Heart right ventricle (tissue), 16 donors: ENCODE measurements around the gene BIRC6. TPM values are rescaled to one million over a fixed set of nuclear protein-coding genes. Genes with fewer than 3 reads are reported as not detected.
"Not testable (repeated sequence)": the region's sequence is repeated elsewhere in the genome, so short reads cannot be mapped to it uniquely, and the experiment has no call there.

Source experiments
- ATAC-seq, 8 donors: fragments of 200-7000 bp; cut with Tn5 transposase; one replicate each; pipeline ENCODE4 v1.9.1; 2020; ENCODE audit warnings: mild to moderate bottlenecking in 8 of 8, moderate library complexity in 8 of 8, moderate number of reproducible peaks in 1 of 8
- DNase-seq, 2 donors: peaks; one replicate each; pipeline ENCODE4 v3.0.0-alpha.2; 2020
- H3K27ac ChIP-seq, 10 donors: fragments of 200-600 bp; sonication (generic) in 2 of 10; one replicate each; pipeline versions ENCODE4 v1.5.0 to v1.8.0; 2020 to 2022; ENCODE audit warnings: mild to moderate bottlenecking in 3 of 10
- H3K27me3 ChIP-seq, 7 donors: fragments of 200-600 bp; one replicate each; pipeline ENCODE4 v1.8.0; 2021 to 2022; ENCODE audit warnings: mild to moderate bottlenecking in 2 of 7
- H3K36me3 ChIP-seq, 9 donors: fragments of 200-600 bp; sonication (generic) in 1 of 9; one replicate each; pipeline versions ENCODE4 v1.5.0 to v1.8.0; 2020 to 2022; ENCODE audit warnings: mild to moderate bottlenecking in 2 of 9
- H3K4me1 ChIP-seq, 9 donors: fragments of 200-600 bp; sonication (generic) in 1 of 9; one replicate each; pipeline versions ENCODE4 v1.5.0 to v1.8.0; 2020 to 2022; ENCODE audit warnings: mild to moderate bottlenecking in 4 of 9
- H3K4me3 ChIP-seq, 10 donors: fragments of 200-600 bp; sonication (generic) in 2 of 10; one replicate each; pipeline versions ENCODE4 v1.5.0 to v1.8.0; 2020 to 2022; ENCODE audit warnings: mild to moderate bottlenecking in 7 of 10, moderate library complexity in 2 of 10
- H3K9me3 ChIP-seq, 11 donors: fragments of 200-600 bp in 10 of 11; sonication (generic) in 2 of 11; one replicate each; pipeline versions ENCODE4 v1.5.0 to v1.8.0; 2013 to 2022; ENCODE audit warnings: mild to moderate bottlenecking in 2 of 11, control low read depth in 1 of 11, moderate library complexity in 1 of 11
- CTCF ChIP-seq, 9 donors: fragments of 200-600 bp; sonication (generic) in 2 of 9; IDR thresholded peaks; one replicate each; pipeline versions ENCODE4 v1.5.0 to v1.8.0; 2021 to 2022; ENCODE audit warnings: antibody characterized with exemption in 9 of 9, mild to moderate bottlenecking in 5 of 9, moderate library complexity in 1 of 9
- WGBS, 2 donors: extraction: QIAGEN DNeasy Blood & Tissue Kit; methylation state at CpG; one replicate each; pipeline ENCODE4 v1.1.7; 2013; ENCODE audit warnings: inconsistent platforms in 1 of 2; 5-methylcytosine and 5-hydroxymethylcytosine counted together
- intact Hi-C, 10 donors: fragments of 100-400 bp; cut with DNase I; formaldehyde crosslinking; loops; one replicate each; pipeline versions ENCODE4 v1.11.1 to v1.14.2; 2022
- polyA plus RNA-seq, 2 donors: library from polyadenylated mRNA; stranded (reverse); fragments of 200-250 nt; gene quantifications; one replicate each; pipeline ENCODE4 v1.2.3, GENCODE V29; 2013
- total RNA-seq, 10 donors: library from RNA; stranded (reverse); fragmentation: NEBNext Ultra II Directional in 3 of 10; extraction: Animal tissue kit (Norgen Biotek cat#: 25700) in 3 of 10; gene quantifications; one replicate each; pipeline versions ENCODE4 v1.2.1 to v1.2.4, GENCODE V29; 2021 to 2023
- donor health status: Arrhythmogenic right ventricular cardiomyopathy.
- donor health status: ischemic (EF 13 %, LVEDD 7.1; RV severe dilation, severe dysfunction).
- donor health status: healthy with polysubstance abuse.
- donor health status: DM: no; HTN: yes; CAD: no.
- donor health status: DM: no; HTN: no; CAD: no.
- donor health status: ischemic (EF 25% LVEDD 6.9; RV normal size, moderate dysfunction).
- donor health status: ischemic (EF 25% LVEDD 5.7; RV mildly dilated, moderate dysfunction).
- donor health status: healthy.
- donor health status: DM: yes; HTN: yes; CAD: no.
- donor health status: Ischemic cardiomyopathy.
- donor health status: ischemic (EF 35%, LVEDD 5.7; RV mildly dilated, moderate dysfunction).
- donor health status: nonischemic (EF 11% LVEDD 7.7; RV severe dilation, severe dysfunction).
- donor health status: DM: yes; HTN: yes; CAD: no.
- donor health status: PGD.
- donor health status: ischemic (EF 29% LVEDD 5.4; RV normal size, mild dysfunction).
- donor health status: nonischemic (EF 23%, LVEDD 6.1; RV moderate dilation, normal function).

Gene BIRC6
- total and polyA plus RNA-seq, 12 donors, result 12.8 to 64.0 (median 47.6) TPM

DNA sequence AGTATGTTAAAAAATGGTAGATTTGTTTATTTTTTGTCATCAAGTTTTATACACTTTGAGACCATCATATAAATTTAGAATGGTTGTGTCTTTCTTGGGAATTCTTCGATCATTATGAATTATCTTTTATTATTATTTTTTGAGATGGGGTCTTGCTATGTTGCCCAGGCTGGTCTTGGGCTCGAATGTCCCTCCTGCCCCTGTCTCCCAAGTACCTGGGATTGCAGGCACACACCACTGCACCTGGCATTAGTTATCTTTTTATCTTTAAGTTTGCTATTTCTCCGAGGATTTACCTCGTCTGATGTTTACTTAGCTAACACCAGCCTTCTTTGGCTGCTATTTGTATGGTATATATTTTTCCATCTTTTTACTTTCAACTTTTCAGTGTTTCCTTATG is 100.0 kb downstream of the BIRC6 start:
- H3K9me3 ChIP-seq, result no peaks in the 10 kb centered on the region
- TF ChIP-seq CTCF (IDR thresholded peaks at IDR 0.05), result no peak
- no peak overlapping the region for H3K27ac ChIP-seq
- ATAC-seq (no peak), DNase-seq (no peak)
- whole genome bisulfite sequencing, 2 donors, result 96 to 97% methylated on average over 4 of the region's 4 CpGs
- no peak overlapping the region for H3K4me3 ChIP-seq
- no peaks in the 10 kb centered on the region for H3K27me3 ChIP-seq
- no peaks in the 10 kb centered on the region for H3K4me1 ChIP-seq
- intact Hi-C loops, result no loop called here
- peaks cover 0 to 58% (median 0%) of the 10 kb centered on the region in 9 donors for H3K36me3 ChIP-seq

DNA sequence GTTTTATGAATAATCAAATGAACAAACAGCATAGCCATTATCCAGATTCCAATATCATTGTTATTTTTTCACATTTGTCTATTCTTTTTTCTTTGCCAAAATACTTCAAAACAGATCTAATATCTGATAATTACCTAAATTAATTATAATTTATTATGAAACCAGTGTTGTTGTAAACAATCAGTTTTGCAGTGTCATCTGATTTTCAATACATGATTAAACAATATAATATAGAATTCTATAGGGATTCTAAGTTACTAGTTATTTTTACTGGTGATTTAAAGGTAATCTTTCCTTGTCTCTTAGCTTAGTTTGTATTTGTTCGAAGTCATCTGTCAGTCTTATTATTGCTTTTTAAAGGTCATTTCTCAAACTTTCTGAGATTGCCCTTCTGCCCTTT is 101.0 kb downstream of the BIRC6 start:
- WGBS, 2 donors, result 97 to 100% methylated on average over 1 of the region's 1 CpG
- ATAC-seq (no peak), DNase-seq (no peak)
- H3K9me3 ChIP-seq, result no peaks in the 10 kb centered on the region
- H3K4me1 ChIP-seq, result no peaks in the 10 kb centered on the region
- no peak for TF ChIP-seq CTCF (IDR thresholded peaks at IDR 0.05)
- intact Hi-C loops, result no loop called here
- no peak overlapping the region for H3K4me3 ChIP-seq
- no peaks in the 10 kb centered on the region for H3K27me3 ChIP-seq
- H3K36me3 ChIP-seq, result peaks cover 0 to 66% (median 0%) of the 10 kb centered on the region in 9 donors
- no peak overlapping the region for H3K27ac ChIP-seq

- DNase-seq, H3K27ac ChIP-seq, H3K9me3 ChIP-seq, ATAC-seq, H3K27me3 ChIP-seq, H3K4me1 ChIP-seq, H3K4me3 ChIP-seq, intact Hi-C loops: not testable (repeated sequence)
- peaks cover 0 to 72% (median 22%) of the 10 kb centered on the region in 9 donors for H3K36me3 ChIP-seq
- 96 to 99% methylated on average over 2 of the region's 2 CpGs for WGBS, 2 donors
Observed at GRCh38 chr2:32460861-32461260, 104.0 kb downstream of the BIRC6 start.

DNA sequence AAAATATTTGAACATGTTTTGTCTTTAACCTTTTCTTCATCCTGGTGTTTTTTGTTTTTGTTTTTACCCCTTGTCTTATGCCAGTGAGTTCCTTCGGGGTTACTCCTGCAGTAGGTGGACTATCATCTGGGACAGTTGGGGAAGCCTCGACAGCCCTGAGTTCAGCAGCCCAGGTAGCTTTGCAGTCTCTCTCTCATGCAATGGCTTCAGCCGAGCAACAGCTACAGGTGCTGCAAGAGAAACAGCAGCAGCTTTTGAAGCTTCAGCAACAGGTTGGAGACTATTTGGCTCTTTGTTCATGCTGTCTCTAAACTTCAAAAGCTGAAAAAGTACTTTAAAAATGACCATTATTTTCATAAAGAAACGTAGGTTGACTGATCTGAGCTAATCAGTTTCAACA is 106.3 kb downstream of the BIRC6 start:
- intact Hi-C loops, result no loop called here
- TF ChIP-seq CTCF (IDR thresholded peaks at IDR 0.05), result no peak
- H3K4me1 ChIP-seq, result no peaks in the 10 kb centered on the region
- H3K27ac ChIP-seq, result no peak overlapping the region
- peaks cover 0 to 81% (median 31%) of the 10 kb centered on the region in 9 donors for H3K36me3 ChIP-seq
- H3K9me3 ChIP-seq, result no peaks in the 10 kb centered on the region
- ATAC-seq (no peak), DNase-seq (no peak)
- no peak overlapping the region for H3K4me3 ChIP-seq
- H3K27me3 ChIP-seq, result no peaks in the 10 kb centered on the region
- WGBS, 2 donors, result 96 to 97% methylated on average over 4 of the region's 4 CpGs

- no peak for ATAC-seq
- no peaks in the 10 kb centered on the region for H3K4me1 ChIP-seq
- H3K4me3 ChIP-seq, result no peak overlapping the region
- H3K9me3 ChIP-seq, result no peaks in the 10 kb centered on the region
- no peaks in the 10 kb centered on the region for H3K27me3 ChIP-seq
- H3K27ac ChIP-seq, result no peak overlapping the region
- no peak for DNase-seq
- no peak for TF ChIP-seq CTCF (IDR thresholded peaks at IDR 0.05)
- intact Hi-C loops, result no loop called here
- 82 to 88% methylated on average over 2 of the region's 2 CpGs for WGBS, 2 donors
- peaks cover 0 to 82% (median 42%) of the 10 kb centered on the region in 9 donors for H3K36me3 ChIP-seq
Observed at GRCh38 chr2:32464431-32464830, 107.6 kb downstream of the BIRC6 start.
